HG03066 (cell line): ENCODE results near the gene RBSN.

ENCODE experiments used
- ATAC-seq: cut with Tn5 transposase; IDR thresholded peaks from one replicate; pipeline ENCODE4 v1.9.1; 2021; ENCODE audit warnings: low read depth; ENCODE audit not compliant: unreplicated experiment

The RBSN gene

GRCh38 chr3:15102256-15102655 is 3.3 kb upstream of the RBSN start:
- ATAC-seq, result no peak

GRCh38 chr3:15099364-15100098 is 583 bp upstream of the RBSN start:
- ATAC-seq, result peak; percentile 22

GRCh38 chr3:15097891-15098290 is 1.1 kb downstream of the RBSN start:
- ATAC-seq, result no peak

- ATAC-seq, result no peak
These were observed 2.9 kb downstream of the RBSN start for GRCh38 chr3:15096046-15096445.

- no peak for ATAC-seq
These were observed 4.6 kb downstream of the RBSN start for GRCh38 chr3:15094187-15094875.

GRCh38 chr3:15092686-15093085 is 6.3 kb downstream of the RBSN start:
- ATAC-seq, result no peak

GRCh38 chr3:15091575-15091974 is 7.4 kb downstream of the RBSN start:
- ATAC-seq, result no peak

- no peak for ATAC-seq
These were observed 9.7 kb downstream of the RBSN start for GRCh38 chr3:15089201-15089600.

GRCh38 chr3:15086699-15087098 is 12.2 kb downstream of the RBSN start:
- ATAC-seq, result no peak

- no peak for ATAC-seq
These were observed 12.7 kb downstream of the RBSN start for GRCh38 chr3:15086263-15086662.

GRCh38 chr3:15083252-15083651 is 15.7 kb downstream of the RBSN start:
- no peak for ATAC-seq

- ATAC-seq, result no peak
These were observed 16.8 kb downstream of the RBSN start for GRCh38 chr3:15081960-15082664.

- ATAC-seq, result no peak
These were observed 19.9 kb downstream of the RBSN start for GRCh38 chr3:15079091-15079490.

GRCh38 chr3:15074500-15074899 is 24.4 kb downstream of the RBSN start:
- no peak for ATAC-seq

- ATAC-seq, result no peak
These were observed 27.2 kb downstream of the RBSN start for GRCh38 chr3:15071699-15072098.

GRCh38 chr3:15069441-15069840 is 29.5 kb downstream of the RBSN start:
- no peak for ATAC-seq

GRCh38 chr3:15066467-15066866 is 32.5 kb downstream of the RBSN start:
- ATAC-seq, result no peak

- no peak for ATAC-seq
These were observed 33.4 kb downstream of the RBSN start for GRCh38 chr3:15065550-15066007.

- ATAC-seq, result peak; percentile 98
These were observed 34.0 kb downstream of the RBSN start, which contains the start of gene MRPS25 for GRCh38 chr3:15064835-15065549. Gene MRPS25 (minus strand): TSS chr3:15065315. CDS start chr3:15065194, 121 bp downstream.

- ATAC-seq, result peak; percentile 18
These were observed 34.6 kb downstream of the RBSN start for GRCh38 chr3:15064299-15064834.
